Endometrial microvascular endothelial cells (primary cell): Measurements from ENCODE around the gene AKAP9. TPM values are rescaled to one million over a fixed set of nuclear protein-coding genes. Genes with fewer than 3 reads are reported as not detected.
"Not testable (repeated sequence)": the region's sequence is repeated elsewhere in the genome, so short reads cannot be mapped to it uniquely, and the experiment has no call there.

Experiments used
- in situ Hi-C: cut with HindIII; loops from 2 replicates; pipeline ENCODE4 v1.10.0; 2017; ENCODE audit warnings: low sequenced_read_pairs, low pct_unique_long_range_greater_than_20kb; ENCODE audit errors: inconsistent ontology term
- total RNA-seq: library from RNA; depleted of rRNA; stranded (reverse); fragments of >200 nt; gene quantifications from one replicate; pipeline ENCODE4 v1.2.3, GENCODE V29; 2015; ENCODE audit errors: inconsistent ontology term

The AKAP9 gene
- total RNA-seq, 1 donor from 2014 or later = 12.3 TPM

DNA sequence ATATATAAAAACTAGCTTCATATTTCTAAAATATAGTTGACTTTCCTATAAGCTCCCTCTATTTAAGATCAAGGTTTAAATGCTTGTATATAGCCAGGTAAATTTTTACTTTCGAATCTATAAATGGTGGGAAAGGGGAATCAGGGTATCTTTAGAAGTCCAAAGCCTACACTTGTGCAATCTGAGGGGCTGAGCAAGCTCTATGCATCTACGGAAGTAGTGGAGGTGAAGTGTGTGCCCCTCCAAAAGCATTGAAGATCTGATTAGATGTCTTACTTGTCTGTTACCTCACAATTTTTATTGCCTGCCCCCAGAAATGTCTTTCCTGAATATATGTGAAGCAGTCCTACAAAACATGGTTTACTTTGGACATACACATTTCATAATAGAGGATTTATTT lies 1.6 kb downstream of the AKAP9 start:
- in situ Hi-C loops = no loop called here

DNA sequence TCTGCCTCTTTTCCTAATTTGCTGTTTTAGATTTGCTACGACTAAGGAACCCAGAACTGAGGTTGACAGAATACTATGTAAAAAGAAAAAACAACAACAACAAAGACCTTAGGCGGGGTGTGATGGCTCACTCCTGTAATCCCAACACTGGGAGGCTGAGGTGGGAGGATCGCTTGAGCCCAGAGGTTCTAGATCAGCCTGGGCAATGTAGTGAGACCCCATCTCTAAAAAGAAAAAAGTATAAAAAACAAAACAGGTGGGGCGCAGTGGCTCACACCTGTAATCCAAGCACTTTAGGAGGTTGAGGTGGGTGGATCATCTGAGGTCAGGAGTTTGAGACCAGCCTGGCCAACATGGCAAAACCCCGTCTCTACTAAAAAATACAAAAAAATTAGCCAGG lies 4.3 kb downstream of the AKAP9 start:
- in situ Hi-C loops = not testable (repeated sequence)

DNA sequence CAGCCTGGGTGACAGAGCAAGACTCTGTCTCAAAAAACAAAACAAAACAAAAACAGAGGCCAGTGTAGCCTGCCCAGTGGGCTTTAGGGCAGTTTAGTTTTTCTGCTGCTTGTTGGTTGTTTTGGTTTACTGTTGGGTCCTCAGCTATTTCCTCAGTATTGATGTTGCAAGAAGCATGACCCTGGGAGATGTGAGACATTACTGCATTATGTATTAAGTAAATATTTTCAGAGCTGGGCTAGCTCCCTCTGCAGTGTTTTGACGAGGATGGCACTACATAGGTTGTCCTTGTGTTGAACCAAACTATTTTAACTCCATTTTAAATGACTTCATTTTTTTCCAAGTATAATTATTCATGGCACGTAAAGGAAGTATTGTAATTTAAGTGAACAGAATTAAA lies 4.8 kb downstream of the AKAP9 start:
- in situ Hi-C loops = no loop called here

DNA sequence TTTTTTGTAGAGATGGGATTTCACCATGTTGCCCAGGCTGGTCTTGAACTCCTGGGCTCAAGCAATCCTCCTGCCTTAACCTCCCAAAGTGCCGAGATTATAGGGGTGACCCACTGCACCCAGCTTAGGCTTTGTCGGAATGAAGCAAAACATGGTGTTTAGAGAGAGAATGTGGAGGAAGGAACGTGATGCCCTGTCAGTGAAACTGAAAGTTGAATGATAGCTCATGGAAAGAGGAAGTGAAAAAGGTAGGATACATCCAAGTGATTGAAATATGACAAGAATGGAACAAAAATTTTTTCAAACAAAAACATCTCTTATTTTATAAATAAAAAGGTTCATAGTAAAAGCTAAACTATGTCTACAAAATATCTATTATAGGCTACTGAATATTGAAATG lies 5.9 kb downstream of the AKAP9 start:
- in situ Hi-C loops = no loop called here

DNA sequence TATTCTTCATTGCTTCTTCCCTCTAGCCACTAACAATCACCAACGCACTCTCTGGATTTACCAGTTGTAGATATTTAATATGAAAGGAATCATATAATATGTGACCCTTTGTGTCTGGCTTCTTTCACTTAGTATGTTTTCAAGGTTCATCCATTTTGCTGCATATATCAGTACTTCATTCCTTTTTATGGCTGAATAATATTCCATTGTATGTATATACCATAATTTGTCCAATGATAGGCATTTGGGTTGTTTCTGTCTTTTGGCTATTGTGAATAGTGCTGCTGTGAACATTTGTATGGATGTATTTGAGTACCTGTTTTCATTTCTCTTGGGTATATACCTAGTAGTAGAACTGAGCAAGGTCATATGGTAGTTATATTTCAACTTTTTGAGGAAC lies 7.3 kb downstream of the AKAP9 start:
- in situ Hi-C loops = no loop called here

DNA sequence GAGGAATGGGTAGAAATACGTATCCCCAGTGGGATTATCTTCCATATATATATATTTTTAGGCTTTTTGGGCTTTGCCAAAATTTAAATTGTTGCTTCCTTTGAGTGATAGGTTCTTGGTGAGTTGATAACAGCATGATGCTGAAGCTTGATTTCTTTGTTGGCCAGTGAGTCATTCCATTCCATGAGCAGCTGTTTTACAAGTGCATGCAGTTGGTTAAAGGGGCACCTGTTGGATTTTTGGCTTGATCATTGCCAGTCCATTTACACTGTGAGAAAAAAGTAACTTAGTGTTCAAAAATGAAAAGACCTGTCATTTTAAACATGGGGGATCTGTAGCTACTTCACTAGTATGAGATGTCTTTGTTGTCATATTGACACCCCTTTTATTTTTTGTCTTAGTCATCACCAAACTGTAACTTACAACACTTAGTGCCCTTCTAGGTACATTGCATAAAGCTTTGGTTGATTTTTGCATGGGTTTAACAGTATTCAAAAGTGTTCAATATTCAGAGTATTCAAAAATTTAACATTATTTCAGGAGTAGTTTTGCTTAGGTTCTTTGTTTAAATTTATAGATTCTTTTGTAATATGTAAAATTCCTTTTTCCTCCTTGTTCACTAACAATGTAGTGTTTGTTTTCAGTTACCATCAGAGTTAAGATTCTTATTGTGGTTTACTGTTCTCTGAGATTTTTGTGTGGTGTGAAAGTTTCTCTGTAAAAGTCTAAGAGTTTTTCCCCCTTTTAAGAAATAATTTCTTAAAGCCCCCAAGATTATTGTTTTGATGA lies 8.8 kb downstream of the AKAP9 start:
- in situ Hi-C loops = no loop called here

DNA sequence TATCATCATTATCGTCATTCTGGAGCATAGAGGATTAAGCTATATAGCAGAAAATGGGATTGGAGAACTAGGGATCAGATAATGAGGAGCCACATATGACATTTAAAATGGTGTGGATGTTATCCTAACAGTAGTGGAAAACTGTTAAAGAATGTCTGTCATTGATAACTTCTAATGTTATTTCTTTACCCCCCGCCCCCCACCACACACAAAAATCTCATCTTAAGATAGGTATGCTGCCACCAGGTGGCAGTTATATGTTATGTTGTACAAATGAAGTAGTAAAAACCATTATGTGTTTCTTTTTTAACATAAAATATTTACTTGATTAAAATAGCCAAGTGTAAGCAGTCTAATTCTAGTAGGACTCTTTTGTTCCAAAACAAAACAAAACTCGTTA lies 13.0 kb downstream of the AKAP9 start:
- in situ Hi-C loops = no loop called here

DNA sequence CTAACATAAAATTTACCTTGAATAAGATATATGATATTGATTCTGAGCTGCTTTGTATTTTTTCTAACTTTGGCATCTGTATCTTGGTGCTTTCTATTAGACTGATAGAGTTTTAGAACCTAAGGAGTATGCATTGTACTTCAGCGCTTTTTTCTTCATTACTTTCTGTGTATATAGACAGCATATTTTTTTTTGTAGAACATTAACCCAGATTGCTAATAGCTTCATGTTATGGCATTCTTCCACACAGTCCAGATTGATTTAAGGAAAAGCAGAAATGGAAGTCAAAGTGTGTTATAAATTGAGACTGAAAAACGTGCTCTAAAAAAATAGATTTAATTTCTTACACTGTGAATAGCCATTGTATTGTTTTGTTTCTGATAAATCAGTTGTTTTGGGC lies 15.8 kb downstream of the AKAP9 start:
- in situ Hi-C loops = not testable (repeated sequence)

DNA sequence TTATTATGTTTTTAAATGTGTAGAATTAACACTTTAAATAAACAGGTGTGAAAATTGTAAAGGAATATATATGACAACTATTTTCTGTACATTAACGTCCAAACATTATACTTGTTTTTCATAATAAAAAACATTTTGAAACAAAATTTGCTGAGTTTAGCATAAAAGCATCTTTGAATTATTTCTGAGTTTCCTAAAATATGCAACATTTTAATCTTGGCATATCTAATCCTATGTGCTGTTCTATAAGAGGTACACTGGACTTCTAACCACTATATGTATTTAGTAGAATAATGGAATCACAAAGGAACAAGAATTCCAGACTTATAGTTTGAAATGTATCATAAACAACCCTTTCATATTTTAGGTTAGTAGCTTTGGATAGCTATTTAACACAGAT lies 16.6 kb downstream of the AKAP9 start:
- in situ Hi-C loops = no loop called here

DNA sequence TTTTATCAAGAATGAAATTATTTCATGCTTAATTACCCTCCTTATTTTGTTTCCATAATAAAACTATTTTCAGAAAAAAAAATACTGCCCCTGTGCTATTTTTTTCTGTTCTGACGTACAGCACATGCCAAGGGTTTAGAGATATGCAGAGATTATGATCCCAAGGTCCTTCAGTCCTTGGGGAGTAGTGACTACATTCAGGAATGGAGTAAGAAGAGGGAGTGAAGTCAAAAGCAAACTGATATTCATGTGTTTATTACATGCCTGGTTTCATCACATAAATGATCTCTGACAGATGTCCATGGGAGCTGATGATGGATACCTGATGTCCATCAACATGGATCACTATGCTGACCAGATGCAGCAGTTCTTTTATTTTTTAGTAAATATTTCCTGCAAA lies 17.2 kb downstream of the AKAP9 start:
- in situ Hi-C loops = no loop called here

DNA sequence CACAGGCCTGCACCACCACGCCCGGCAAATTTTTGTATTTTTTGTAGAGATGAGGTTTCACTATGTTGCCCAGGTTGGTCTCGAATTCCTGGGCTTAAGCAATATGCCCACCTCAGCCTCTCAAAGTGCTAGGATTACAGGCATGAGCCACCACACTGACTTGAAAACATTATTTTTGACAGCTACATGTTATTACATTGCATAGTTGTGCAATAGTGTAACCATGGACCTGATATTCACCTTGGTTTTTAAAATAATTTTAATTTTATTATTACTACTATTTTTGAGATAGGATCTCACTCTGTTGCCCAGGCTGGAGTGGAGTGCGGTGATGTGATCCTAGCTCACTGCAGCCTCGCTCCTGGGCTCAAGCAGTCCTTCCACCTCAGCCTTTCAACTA lies 18.4 kb downstream of the AKAP9 start:
- in situ Hi-C loops = no loop called here

DNA sequence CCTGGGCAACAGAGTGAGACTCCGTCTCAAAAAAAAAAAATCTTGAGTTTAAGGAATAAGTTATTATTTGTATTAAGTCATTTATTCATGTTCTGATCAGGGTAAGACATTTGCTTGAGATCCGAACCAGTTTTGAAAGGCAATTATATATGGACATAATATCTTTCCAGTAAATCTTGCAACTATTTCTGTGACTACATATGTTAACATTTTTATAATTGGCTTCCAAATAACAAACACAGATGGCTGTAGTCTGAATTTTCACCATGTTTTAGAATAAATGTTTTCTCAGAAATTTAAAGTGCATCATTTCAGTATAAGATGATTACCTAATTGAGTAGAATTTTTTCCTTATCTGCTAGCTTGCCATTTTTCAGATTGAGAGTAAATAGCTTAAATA lies 21.2 kb downstream of the AKAP9 start:
- in situ Hi-C loops = no loop called here

DNA sequence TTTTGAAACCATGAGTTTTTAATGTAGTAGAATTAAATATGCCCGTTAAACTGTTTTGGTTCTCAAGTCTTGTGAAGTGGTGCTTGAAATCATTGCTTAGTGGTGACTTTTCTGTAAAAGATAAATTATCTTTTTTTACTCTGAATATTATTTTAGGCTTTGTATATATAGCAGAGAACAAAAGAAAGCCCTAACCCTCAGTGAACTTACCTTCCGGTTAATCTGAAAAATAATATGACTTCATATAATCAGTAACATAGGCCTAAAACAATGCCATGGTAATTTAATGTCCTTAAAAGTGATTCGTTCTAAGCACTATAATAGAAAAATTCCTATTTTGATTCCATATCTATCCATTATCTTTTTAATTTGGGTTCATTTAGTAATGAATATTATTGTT lies 21.8 kb downstream of the AKAP9 start:
- in situ Hi-C loops = no loop called here

DNA sequence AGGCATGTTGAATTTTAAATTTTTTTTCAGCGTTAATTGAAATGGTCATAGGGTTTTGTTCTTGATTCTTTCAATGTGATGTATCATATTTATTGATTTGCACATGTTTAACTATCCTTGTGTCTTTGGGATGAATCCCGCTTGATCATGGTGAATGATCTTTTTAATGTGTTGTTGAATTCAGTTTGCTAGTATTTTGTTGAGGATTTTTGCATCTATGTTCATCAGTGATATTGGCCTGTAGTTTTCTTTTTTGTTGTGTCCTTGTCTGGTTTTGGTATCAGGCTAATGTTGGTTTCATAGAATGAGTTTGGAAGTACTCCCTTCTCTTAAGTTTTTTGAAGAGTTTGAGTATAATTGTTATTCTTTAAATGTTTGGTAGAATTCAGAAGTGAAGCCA lies 26.9 kb downstream of the AKAP9 start:
- in situ Hi-C loops = not testable (repeated sequence)

DNA sequence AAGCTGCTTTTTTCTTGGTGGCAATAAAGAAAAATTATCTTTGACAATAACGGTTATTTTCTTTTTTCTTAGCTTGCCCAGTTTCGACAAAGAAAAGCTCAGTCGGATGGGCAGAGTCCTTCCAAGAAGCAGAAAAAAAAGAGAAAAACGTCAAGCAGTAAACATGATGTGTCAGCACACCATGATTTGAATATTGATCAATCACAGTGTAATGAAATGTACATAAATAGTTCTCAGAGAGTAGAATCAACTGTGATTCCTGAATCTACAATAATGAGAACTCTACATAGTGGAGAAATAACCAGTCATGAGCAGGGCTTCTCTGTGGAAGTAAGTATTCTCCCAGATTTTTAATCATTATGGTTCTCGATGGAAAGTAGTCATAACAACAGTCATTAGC lies 33.0 kb downstream of the AKAP9 start:
- in situ Hi-C loops = no loop called here

DNA sequence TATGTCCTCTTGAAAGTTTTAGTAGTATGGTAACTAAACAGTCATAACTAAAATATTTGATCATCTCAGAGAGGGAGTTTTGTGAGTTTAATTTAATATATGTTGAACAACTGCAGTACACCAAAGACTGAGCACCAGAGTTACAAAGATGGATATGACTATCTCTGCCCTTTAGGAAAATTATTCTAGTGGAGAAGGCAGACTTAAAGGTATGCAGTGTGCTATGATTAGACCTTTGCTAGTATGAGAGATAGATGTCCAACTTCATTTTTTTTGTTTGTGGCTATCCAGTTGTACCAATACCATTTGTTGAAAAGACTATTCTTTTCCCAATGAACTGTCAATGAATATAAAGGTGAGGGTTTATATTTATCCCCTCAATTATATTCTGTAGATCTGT lies 33.4 kb downstream of the AKAP9 start:
- in situ Hi-C loops = no loop called here

DNA sequence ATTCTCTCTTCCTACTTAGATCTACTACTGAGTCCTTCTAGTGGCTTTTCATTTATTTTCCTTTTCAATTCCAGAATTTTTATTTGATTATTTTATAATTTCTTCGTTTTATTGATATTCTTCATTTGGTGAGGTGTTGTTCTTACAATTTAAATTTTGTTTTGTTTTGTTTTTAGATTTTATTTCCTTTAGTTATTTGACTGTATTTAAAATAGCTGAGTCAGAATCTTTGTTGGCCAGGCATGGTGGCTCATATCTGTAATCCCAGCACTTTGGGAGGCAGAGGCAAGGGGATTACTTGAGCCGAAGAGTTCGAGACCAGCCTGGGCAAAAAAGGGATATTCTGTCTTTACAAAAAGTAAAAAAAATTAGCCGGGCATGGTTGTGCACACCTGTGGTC lies 36.1 kb downstream of the AKAP9 start:
- in situ Hi-C loops = no loop called here

DNA sequence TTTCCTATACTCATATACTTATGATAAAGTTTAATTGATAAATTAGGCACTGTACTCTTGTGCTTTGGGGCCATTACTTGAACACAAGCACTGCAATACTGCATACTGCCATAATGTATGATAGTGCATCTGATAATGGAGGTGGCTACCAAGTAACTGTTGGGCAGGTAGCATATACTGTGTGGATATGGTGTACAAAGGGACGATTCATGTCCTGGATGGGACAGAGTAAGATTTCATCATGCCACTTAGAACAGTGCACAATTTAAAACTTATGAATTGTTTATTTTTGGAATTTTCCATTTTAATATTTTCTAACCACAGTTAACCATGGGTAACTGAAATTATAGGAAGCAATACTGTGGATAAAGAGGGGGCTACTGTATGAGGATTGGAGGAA lies 38.9 kb downstream of the AKAP9 start:
- in situ Hi-C loops = no loop called here

DNA sequence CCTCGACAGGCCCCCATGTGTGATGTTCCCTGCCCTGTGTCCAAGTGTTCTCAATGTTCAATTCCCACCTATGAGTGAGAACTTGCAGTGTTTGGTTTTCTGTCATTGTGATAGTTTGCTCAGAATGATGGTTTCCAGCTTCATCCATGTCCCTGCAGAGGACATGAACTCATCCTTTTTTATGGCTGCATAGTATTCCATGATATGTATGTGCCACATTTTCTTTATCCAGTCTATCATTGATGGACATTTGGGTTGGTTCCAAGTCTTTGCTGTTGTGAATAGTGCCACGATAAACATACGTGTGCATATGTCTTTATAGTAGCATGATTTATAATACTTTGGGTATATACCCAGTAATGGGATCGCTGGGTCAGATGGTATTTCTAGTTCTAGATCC lies 41.7 kb downstream of the AKAP9 start:
- in situ Hi-C loops = not testable (repeated sequence)

DNA sequence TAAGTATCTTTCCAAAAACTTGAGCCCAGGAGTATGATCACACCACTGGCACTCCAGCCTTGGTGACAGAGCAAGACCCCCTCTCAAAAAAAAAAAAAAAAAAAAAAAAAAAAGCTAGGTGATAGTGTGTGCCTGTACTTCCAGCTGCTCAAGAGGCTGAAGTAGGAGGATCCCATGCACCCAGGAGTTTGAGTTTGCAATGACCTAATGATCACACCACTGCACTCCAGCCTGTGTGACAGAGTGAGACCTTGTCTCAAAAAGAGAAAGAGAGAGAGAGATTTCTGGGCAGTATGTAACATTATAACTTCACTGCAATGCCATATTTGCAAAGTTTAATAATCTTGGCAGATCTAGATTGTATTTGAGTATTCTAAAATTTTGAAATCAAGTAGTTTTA lies 47.6 kb downstream of the AKAP9 start:
- in situ Hi-C loops = no loop called here

DNA sequence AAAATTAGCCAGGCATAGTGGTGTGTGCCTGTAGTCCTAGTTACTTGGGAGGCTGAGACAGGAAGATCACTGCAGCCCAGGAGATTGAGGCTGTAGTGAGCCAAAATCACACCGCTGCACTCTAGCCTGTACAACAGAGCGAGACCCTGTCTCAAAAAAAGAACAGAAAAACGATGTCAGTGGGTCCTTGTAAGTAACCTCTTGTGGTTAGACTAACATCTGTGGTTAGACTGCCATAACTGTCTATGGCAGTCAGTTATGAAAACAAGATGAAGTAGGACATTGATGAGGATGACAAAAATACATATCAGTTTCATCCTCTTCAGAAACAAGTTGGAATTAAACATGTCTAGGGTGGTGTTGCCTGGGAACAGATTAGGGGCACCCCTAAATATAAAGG lies 53.3 kb downstream of the AKAP9 start:
- in situ Hi-C loops = no loop called here
